Measurements from ENCODE around the gene PFDN2.

PFDN2 gene

DNA sequence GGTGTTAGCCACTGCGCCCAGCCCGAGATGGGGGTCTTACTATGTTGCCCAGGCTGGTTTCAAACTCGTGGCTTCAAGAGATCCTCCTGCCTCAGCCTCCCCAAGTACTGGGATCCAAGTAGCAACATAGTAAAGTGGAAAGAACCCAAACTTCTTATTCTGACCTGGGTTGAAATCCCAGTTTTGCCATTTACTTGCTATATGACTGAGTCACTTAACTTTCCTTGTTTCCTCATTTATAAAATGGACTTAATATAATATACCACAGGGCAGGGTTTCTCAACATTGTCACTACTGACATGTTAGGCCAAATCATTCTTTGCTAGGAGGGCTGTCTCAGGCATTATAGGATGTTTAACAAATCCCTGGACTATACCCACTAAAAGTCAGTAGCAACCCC is 6.7 kb downstream of the PFDN2 start:
- Histone ChIP-seq H3K36me3 (no peaks in the 10 kb centered on the region), H3K27ac (no peak overlapping the region), H3K4me3 (ENCODE audit: low read depth in 1 of 2, low read length in 1 of 2) (no peak overlapping the region), H3K4me1 (ENCODE audit: control insufficient read depth in 1 of 2, insufficient read depth in 1 of 2, low read depth in 1 of 2, low read length in 1 of 2) (peaks cover 7 to 9% of the 10 kb centered on the region in 2 experiments), H3K9me3 (no peaks in the 10 kb centered on the region), H3K27me3 (no peaks in the 10 kb centered on the region)
- TF ChIP-seq, protein P1, sequence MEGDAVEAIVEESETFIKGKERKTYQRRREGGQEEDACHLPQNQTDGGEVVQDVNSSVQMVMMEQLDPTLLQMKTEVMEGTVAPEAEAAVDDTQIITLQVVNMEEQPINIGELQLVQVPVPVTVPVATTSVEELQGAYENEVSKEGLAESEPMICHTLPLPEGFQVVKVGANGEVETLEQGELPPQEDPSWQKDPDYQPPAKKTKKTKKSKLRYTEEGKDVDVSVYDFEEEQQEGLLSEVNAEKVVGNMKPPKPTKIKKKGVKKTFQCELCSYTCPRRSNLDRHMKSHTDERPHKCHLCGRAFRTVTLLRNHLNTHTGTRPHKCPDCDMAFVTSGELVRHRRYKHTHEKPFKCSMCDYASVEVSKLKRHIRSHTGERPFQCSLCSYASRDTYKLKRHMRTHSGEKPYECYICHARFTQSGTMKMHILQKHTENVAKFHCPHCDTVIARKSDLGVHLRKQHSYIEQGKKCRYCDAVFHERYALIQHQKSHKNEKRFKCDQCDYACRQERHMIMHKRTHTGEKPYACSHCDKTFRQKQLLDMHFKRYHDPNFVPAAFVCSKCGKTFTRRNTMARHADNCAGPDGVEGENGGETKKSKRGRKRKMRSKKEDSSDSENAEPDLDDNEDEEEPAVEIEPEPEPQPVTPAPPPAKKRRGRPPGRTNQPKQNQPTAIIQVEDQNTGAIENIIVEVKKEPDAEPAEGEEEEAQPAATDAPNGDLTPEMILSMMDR (IDR thresholded peaks at IDR 0.05): no peak

DNA sequence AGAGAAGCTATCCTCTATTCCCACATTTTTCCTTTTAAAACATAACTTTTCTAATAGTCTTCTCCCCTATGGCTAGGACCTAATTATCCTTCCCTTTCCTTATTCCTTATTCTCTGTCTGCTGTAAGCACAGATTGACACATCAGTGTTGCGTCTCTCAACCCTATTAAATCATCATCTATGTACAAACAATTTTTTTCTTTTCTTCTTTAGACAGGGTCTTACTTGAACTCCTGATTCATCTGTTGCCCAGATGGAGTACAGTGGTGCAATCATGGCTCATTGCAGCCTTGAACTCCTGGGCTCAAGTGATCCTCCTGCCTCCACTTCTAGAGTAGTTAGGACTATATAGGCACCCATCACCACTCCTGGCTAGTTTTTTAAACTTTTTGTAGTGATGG is 11.4 kb downstream of the PFDN2 start:
- H3K36me3 ChIP-seq: peaks cover 9% of the 10 kb centered on the region
- H3K4me3 ChIP-seq (ENCODE audit: low read depth in 1 of 2, low read length in 1 of 2): no peak overlapping the region
- H3K4me1 ChIP-seq (ENCODE audit: control insufficient read depth in 1 of 2, insufficient read depth in 1 of 2, low read depth in 1 of 2, low read length in 1 of 2): peaks cover 1 to 3% of the 10 kb centered on the region in 2 experiments
- no peaks in the 10 kb centered on the region for H3K27me3 ChIP-seq
- TF ChIP-seq, protein P1 (IDR thresholded peaks at IDR 0.05): no peak
- no peaks in the 10 kb centered on the region for H3K9me3 ChIP-seq
- H3K27ac ChIP-seq: no peak overlapping the region

DNA sequence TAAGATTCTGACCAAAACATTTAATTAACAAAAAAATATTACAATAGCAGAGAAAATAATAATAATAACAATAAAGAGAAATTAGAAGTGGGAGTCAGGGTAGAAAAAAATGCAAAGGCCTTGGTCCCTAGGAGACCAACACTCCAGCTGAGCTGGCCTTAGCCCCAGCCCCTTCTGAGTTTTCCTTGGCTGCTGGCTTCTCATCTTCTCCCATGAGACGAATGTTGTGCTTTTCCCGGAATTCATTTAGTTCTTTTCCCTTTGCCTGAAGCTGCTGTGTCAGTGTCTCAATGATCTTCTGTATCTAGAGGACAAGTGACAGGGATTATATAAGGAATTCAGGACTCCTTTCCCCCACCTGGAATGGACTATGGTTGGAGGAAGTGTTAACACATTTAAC is 17.3 kb downstream of the PFDN2 start:
- Histone ChIP-seq H3K9me3 (no peaks in the 10 kb centered on the region), H3K4me3 (ENCODE audit: low read depth in 1 of 2, low read length in 1 of 2) (no peak overlapping the region), H3K27ac (no peak overlapping the region), H3K4me1 (ENCODE audit: control insufficient read depth in 1 of 2, insufficient read depth in 1 of 2, low read depth in 1 of 2, low read length in 1 of 2) (peaks cover 25 to 29% of the 10 kb centered on the region in 2 experiments), H3K27me3 (peaks cover 11% of the 10 kb centered on the region), H3K36me3 (peaks cover 12% of the 10 kb centered on the region)
- TF ChIP-seq, protein P1 (IDR thresholded peaks at IDR 0.05): no peak

DNA sequence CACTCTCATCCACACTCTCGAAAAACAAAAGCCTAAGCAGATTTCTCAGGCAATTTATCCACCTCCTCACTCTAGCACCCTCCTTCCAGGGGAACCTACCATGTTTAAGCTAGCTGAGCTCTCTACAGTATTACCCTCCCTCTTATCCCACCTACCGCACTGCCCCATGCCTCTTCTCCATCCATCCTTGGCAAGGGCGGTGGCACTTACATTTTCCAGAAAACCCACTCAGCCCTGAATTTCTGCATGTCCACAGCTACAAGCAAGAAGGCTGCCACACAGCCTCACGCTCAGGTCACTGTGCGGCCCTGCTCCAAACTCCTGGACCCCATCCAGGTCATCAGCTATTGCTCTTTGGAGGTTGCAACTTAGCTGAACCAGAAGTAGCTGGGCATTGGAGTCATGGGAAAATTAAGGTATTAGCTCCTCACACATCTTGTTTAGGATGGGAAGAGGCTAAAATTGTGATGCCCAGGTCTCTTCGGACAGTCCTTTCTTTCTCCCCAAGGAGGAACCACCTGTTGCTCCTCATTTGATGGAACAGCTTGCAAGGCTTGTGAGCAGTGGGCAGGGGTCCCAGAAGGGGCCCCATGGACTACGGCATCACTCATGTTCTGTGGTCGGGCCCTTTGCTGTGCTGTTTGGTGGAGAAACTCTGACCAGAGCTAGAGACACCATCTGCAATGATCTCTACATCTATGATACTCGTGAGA is 18.6 kb downstream of the PFDN2 start:
- no peak overlapping the region for H3K27ac ChIP-seq
- TF ChIP-seq, protein P1 (IDR thresholded peaks at IDR 0.05): no peak

DNA sequence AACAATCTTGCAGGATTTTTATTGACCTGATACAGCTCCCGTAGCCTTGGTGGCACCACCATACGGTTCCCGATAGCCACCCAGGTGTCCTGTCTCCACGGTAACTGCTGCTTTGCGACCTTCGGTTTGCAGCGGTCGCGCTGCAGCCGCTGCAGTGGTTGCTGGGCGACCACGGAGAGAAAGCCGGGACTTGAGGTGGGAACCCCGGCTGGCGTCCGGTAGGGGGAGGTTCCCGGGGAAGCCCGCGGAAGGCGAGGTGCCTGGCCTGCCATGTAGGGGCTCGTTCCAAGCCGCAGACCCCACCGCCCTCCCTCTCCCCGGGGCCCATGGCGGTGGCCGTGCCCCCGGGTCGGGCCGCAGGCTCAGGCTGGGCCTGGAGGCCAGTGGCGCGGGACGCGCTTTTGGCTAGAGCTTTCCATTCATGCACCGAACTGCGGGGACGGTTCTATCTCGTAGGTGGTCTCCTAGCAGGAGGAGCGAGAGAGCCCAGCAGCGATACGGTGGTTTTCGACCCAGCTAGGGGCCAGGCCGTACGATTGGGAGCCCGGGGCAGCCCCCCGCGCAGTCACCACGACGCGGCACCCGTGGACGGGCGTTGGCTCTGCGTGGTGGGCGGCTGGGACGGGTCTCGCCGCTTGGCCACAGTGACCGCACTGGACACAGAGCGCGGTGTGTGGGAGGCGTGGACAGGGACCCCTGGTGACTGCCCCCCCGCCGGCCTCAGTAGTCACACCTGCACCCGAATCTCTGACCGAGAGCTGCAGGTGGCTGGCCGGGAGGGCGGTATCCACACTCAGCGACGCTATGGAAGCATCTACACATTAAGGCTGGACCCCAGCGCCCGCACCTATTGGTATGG is 19.4 kb downstream of the PFDN2 start, which contains the start of gene KLHDC9:
TSS of gene KLHDC9 (plus strand) at position 152 of the 859 bp plus-strand sequence. CDS start at position 327, 175 bp downstream.
- H3K9me3 ChIP-seq: no peaks in the 10 kb centered on the region
- peaks cover 11% of the 10 kb centered on the region for H3K27me3 ChIP-seq
- peaks cover 25 to 29% of the 10 kb centered on the region in 2 experiments for H3K4me1 ChIP-seq (ENCODE audit: control insufficient read depth in 1 of 2, insufficient read depth in 1 of 2, low read depth in 1 of 2, low read length in 1 of 2)
- TF ChIP-seq, protein P1 (IDR thresholded peaks at IDR 0.05): no peak
- peaks cover 12% of the 10 kb centered on the region for H3K36me3 ChIP-seq
- H3K27ac ChIP-seq: peak within 1 kb of the TSS; percentile 62
- peak within 1 kb of the TSS; percentile 74 to 75 for H3K4me3 ChIP-seq (ENCODE audit: low read depth in 1 of 2, low read length in 1 of 2)

More for the DNA sequence above, 18.6 kb downstream of the PFDN2 start:
- Histone ChIP-seq H3K9me3 (no peaks in the 10 kb centered on the region), H3K4me3 (ENCODE audit: low read depth in 1 of 2, low read length in 1 of 2) (no peak overlapping the region), H3K4me1 (ENCODE audit: control insufficient read depth in 1 of 2, insufficient read depth in 1 of 2, low read depth in 1 of 2, low read length in 1 of 2) (peaks cover 25 to 29% of the 10 kb centered on the region in 2 experiments), H3K36me3 (peaks cover 12% of the 10 kb centered on the region), H3K27me3 (peaks cover 11% of the 10 kb centered on the region)
